SK-N-SH treated with all-trans-retinoic acid at 6 μM for 48 hours (cell line): ENCODE measurements around the gene RAB3IL1.

Experiments
- ATAC-seq: fragments of 200-7000 bp; cut with Tn5 transposase; 3 replicates; pipeline ENCODE4 v1.9.1; 2020; ENCODE audit warnings: mild to moderate bottlenecking, moderate library complexity
- ARNTL ChIP-seq: fragments of 450-650 bp; formaldehyde crosslinking; IDR thresholded peaks from 2 replicates; pipeline ENCODE4 v1.5.0; 2020; ENCODE audit warnings: low read depth, mild to moderate bottlenecking, moderate library complexity, borderline replicate concordance
- BACH2 ChIP-seq: fragments of 250-450 bp; sonication (Bioruptor Pico); IDR thresholded peaks from 2 replicates; pipeline ENCODE4 v1.9.0; 2021; ENCODE audit warnings: mild to moderate bottlenecking, borderline replicate concordance
- CSDC2 ChIP-seq: fragments of 250-450 bp; sonication (Bioruptor Pico); IDR thresholded peaks from 2 replicates; pipeline ENCODE4 v1.5.0; 2020; ENCODE audit warnings: mild to moderate bottlenecking, moderate library complexity
- ESRRG ChIP-seq: fragments of 250-450 bp; sonication (Bioruptor Pico); IDR thresholded peaks from 2 replicates; pipeline ENCODE4 v1.6.1; 2021; ENCODE audit warnings: mild to moderate bottlenecking
- GLIS3 ChIP-seq: fragments of 250-450 bp; sonication (Bioruptor Pico); IDR thresholded peaks from 2 replicates; pipeline ENCODE4 v1.5.0; 2020; ENCODE audit warnings: mild to moderate bottlenecking, moderate library complexity
- ISL1 ChIP-seq: fragments of 250-450 bp; sonication (Bioruptor Pico); IDR thresholded peaks from 2 replicates; pipeline ENCODE4 v2.1.2; 2022; ENCODE audit warnings: mild to moderate bottlenecking, moderate library complexity
- OSR1 ChIP-seq: fragments of 250-450 bp; sonication (Bioruptor Pico); IDR thresholded peaks from 2 replicates; pipeline ENCODE4 v1.8.0; 2022; ENCODE audit warnings: moderate library complexity, mild to moderate bottlenecking, inconsistent platforms
- PPARA ChIP-seq: fragments of 250-450 bp; sonication (Bioruptor Pico); IDR thresholded peaks from 2 replicates; pipeline ENCODE4 v1.5.0; 2020; ENCODE audit warnings: mild to moderate bottlenecking, borderline replicate concordance
- RARB ChIP-seq: fragments of 250-450 bp; sonication (Bioruptor Pico); IDR thresholded peaks from 2 replicates; pipeline ENCODE4 v1.8.0; 2021; ENCODE audit warnings: mild to moderate bottlenecking, moderate library complexity
- SNAI2 ChIP-seq: fragments of 250-450 bp; sonication (Bioruptor Pico); IDR thresholded peaks from 2 replicates; pipeline ENCODE4 v1.5.0; 2020; ENCODE audit warnings: mild to moderate bottlenecking, moderate library complexity
- TCF4 ChIP-seq: fragments of 250-450 bp; sonication (Bioruptor Pico); IDR thresholded peaks from 2 replicates; pipeline ENCODE4 v1.8.0; 2021; ENCODE audit warnings: mild to moderate bottlenecking, moderate library complexity, borderline replicate concordance
- ZC3H10 ChIP-seq: fragments of 250-450 bp; sonication (Bioruptor Pico); IDR thresholded peaks from 2 replicates; pipeline ENCODE4 v1.5.1; 2021; ENCODE audit warnings: mild to moderate bottlenecking, moderate library complexity
- ZFP3 ChIP-seq: fragments of 250-450 bp; sonication (Bioruptor Pico); IDR thresholded peaks from 2 replicates; pipeline ENCODE4 v1.5.0; 2020; ENCODE audit warnings: mild to moderate bottlenecking, moderate library complexity
- ZFP30 ChIP-seq: fragments of 450-650 bp; formaldehyde crosslinking; IDR thresholded peaks from 2 replicates; pipeline ENCODE4 v1.5.0; 2022; ENCODE audit warnings: mild to moderate bottlenecking, moderate library complexity
- ZNF565 ChIP-seq: fragments of 450-650 bp; formaldehyde crosslinking; conservative IDR thresholded peaks from 2 replicates; pipeline ENCODE4 v1.5.0; 2020; ENCODE audit warnings: low read depth, mild to moderate bottlenecking, moderate library complexity
- ZNF70 ChIP-seq: fragments of 450-650 bp; formaldehyde crosslinking; IDR thresholded peaks from 2 replicates; pipeline ENCODE4 v1.5.0; 2020; ENCODE audit warnings: mild to moderate bottlenecking, moderate library complexity
- TF ChIP-seq, protein P1 (sequence below): fragments of 250-450 bp; sonication (Bioruptor Pico); IDR thresholded peaks from 2 replicates; pipeline ENCODE4 v1.8.0; 2021; ENCODE audit warnings: low read depth, mild to moderate bottlenecking, moderate library complexity, borderline replicate concordance
- TF ChIP-seq, protein P2 (sequence below): fragments of 250-450 bp; sonication (Bioruptor Pico); IDR thresholded peaks from 2 replicates; pipeline ENCODE4 v1.5.0; 2020; ENCODE audit warnings: mild to moderate bottlenecking, moderate library complexity

RAB3IL1 gene

DNA sequence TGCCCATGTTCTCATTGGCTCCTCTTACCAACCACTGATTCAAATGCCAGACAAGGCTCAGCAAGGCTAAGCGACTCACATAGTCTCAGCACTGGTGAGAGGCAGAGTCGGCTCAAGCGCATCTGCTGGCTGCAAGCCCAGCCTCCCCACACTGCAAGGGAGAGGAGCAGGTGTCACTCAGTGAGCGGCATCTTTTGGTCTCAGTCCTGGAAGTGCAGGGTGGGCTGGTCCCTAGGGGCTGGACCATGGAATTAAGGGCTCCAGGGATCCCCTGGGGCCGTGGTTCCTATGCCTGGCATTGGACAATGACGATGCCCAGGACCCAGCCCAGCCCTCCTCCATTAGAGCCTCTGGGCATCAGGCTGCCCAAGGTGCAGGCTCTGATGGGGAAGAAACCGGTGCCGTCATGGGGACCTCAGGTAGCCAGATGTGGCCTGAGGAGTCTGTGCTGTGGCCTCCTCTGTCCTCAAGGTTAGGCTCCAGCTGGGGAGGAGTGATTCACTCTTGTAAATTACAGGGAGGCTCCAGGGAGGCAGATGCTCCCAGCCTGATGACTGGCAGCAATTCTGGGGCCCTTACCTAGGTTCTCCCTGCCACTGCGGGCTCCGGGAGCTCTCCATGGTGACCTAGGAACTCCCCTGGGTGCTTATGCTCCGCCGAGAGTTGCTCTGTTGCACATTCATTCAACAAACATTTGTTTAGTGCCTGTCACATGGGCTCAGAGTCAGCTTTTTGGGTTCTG lies 61.3 kb downstream of the RAB3IL1 start:
- ATAC-seq: no peak
- TF ChIP-seq PPARA (CRISPR knock-in tag) (no peak), ZNF70 (CRISPR knock-in tag) (no peak), CSDC2 (CRISPR knock-in tag) (no peak)
- TF ChIP-seq, protein P1, sequence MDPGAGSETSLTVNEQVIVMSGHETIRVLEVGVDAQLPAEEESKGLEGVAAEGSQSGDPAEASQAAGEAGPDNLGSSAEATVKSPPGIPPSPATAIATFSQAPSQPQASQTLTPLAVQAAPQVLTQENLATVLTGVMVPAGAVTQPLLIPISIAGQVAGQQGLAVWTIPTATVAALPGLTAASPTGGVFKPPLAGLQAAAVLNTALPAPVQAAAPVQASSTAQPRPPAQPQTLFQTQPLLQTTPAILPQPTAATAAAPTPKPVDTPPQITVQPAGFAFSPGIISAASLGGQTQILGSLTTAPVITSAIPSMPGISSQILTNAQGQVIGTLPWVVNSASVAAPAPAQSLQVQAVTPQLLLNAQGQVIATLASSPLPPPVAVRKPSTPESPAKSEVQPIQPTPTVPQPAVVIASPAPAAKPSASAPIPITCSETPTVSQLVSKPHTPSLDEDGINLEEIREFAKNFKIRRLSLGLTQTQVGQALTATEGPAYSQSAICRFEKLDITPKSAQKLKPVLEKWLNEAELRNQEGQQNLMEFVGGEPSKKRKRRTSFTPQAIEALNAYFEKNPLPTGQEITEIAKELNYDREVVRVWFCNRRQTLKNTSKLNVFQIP (CRISPR knock-in tag): no peak

DNA sequence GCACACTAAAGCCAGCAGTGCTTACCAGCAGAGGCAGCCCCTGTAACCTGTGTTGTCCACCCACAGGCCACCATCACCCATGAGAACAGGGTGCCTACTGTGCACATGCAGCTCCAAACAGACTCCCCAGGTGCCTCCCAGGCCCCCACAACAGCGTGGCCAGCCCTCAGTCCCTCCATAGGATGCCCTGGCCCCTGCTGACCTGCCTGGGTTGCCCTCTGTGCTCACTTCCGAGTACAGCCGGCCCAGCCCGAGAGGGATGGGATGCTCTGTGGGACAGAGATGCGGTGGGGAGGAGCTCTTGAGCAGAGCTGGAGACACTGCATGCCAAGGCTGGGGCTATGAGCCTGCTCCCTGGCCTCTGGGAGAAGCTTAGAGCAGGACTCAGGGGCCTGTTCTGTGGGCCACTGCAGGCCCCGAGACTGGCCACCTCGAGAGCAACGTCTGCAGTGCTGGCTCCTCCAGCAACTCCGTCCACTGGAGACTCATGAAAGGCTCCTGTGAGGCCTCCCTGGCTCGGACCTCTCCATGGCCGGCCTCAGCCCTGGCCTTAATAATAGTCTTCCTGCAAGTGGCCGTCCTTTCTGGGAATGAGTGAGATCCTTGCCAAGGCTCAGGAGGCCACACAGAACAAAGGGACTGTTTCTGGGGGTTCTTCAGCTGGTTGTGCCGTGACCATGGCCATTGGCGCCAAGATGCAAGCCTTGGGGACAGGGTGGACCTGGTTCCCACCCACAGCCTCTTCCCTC lies 62.2 kb downstream of the RAB3IL1 start:
- TF ChIP-seq ARNTL: no peak
- TF ChIP-seq RARB: no peak
- TF ChIP-seq TCF4 (CRISPR knock-in tag): no peak
- TF ChIP-seq ISL1: no peak
- TF ChIP-seq ZNF565 (CRISPR knock-in tag): no peak
- no peak for TF ChIP-seq CSDC2 (CRISPR knock-in tag)
- no peak for TF ChIP-seq BACH2
- no peak for TF ChIP-seq ESRRG (CRISPR knock-in tag)
- no peak for TF ChIP-seq ZFP30 (CRISPR knock-in tag)
- TF ChIP-seq OSR1: no peak
- no peak for TF ChIP-seq ZNF70 (CRISPR knock-in tag)
- TF ChIP-seq SNAI2 (CRISPR knock-in tag): no peak
- TF ChIP-seq ZC3H10 (CRISPR knock-in tag): no peak
- TF ChIP-seq, all 23 proteins: peak for 0
- ATAC-seq: no peak; the same call in 2 of the 3 replicates

DNA sequence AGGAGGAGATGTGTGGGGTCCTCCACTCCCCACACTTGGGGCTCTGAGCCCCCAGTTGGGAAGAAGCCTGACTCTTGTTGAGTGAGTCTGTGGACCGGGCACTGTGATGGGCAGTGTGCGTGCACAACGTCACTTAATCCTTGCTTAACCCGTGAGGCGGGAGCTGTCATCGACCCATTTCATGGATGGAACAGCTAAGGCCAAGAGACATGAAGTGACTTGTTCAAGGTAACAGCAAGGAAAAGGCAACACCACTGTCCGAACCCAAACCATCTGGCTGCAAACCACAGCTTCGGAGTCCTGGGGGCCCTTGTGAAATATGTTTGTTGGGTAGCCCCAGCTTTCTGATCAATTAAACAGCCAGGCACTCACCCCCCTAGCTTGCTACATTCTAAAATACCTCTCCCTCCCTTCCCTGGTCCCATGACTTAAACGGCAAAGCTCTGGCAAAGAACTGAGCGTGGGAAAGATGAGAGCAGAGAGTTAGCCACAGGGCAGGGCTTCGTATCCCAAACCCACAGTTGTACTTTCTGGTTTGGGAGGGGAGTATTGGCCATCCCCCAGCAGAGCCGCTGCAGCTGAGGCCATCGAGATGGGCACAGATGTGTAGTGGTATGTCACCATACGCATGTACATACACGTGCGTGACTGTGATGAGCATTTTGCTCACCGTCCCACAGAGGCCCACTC lies 63.0 kb downstream of the RAB3IL1 start:
- ATAC-seq: no peak
- no peak for TF ChIP-seq ZNF70 (CRISPR knock-in tag)

DNA sequence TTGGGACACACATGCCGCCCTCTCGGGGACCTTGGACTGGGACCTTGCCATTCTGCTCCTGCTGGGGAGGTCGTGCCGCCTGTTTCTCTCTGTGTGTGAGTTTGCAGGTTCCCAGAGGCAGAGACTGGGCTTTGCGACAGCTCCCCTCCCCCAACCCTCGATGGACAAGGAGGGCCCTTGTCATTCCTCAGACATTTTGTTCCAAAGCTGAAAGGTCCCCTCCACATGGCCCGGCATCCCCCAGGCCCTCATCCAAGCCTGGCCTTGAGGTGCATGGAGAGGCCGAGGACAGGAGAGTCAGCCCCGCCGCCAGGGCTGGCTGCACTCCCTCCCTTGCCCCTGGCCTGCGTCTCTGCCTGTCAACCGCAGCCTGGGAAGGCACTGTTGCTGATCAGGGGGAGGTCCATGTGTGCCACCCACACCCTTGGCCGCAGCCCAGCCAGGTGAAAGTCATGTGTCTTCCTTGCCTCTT lies 63.6 kb downstream of the RAB3IL1 start:
- no peak for ATAC-seq

DNA sequence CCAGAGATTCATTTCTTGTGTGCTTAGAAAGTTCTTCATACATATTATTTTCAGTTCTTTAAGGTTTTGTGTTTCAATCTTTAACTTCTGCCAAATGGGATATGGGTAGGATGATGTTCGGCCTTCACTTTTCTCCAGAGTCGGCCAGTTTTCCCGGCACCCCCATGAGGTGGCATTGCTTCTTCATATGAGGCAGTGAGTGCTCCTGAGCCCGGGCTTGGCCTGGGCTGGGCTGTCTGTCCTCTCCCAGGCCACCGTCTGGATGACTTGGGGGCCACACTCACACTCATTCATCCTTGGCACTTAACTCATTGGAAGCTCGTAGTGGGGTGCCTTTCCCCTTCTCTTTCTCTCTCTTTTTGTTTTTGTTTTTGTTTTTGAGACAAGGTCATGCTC lies 65.5 kb downstream of the RAB3IL1 start:
- TF ChIP-seq ZNF565 (CRISPR knock-in tag) (no peak), ISL1 (no peak), ZFP3 (CRISPR knock-in tag) (no peak), ZC3H10 (CRISPR knock-in tag) (no peak), TCF4 (CRISPR knock-in tag) (no peak)
- TF ChIP-seq, protein P1 (CRISPR knock-in tag): no peak
- TF ChIP-seq, protein P2, sequence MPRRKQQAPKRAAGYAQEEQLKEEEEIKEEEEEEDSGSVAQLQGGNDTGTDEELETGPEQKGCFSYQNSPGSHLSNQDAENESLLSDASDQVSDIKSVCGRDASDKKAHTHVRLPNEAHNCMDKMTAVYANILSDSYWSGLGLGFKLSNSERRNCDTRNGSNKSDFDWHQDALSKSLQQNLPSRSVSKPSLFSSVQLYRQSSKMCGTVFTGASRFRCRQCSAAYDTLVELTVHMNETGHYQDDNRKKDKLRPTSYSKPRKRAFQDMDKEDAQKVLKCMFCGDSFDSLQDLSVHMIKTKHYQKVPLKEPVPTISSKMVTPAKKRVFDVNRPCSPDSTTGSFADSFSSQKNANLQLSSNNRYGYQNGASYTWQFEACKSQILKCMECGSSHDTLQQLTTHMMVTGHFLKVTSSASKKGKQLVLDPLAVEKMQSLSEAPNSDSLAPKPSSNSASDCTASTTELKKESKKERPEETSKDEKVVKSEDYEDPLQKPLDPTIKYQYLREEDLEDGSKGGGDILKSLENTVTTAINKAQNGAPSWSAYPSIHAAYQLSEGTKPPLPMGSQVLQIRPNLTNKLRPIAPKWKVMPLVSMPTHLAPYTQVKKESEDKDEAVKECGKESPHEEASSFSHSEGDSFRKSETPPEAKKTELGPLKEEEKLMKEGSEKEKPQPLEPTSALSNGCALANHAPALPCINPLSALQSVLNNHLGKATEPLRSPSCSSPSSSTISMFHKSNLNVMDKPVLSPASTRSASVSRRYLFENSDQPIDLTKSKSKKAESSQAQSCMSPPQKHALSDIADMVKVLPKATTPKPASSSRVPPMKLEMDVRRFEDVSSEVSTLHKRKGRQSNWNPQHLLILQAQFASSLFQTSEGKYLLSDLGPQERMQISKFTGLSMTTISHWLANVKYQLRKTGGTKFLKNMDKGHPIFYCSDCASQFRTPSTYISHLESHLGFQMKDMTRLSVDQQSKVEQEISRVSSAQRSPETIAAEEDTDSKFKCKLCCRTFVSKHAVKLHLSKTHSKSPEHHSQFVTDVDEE: no peak
- TF ChIP-seq, all 23 proteins: peak for 0
- ATAC-seq: no peak

More for the DNA sequence above, 63.6 kb downstream of the RAB3IL1 start:
- TF ChIP-seq GLIS3: no peak
